Transverse colon (tissue), 4 donors: ENCODE measurements around the gene ATE1.

Source experiments
- EP300 ChIP-seq: sonication (generic); formaldehyde crosslinking; IDR thresholded peaks from one replicate; pipeline ENCODE4 v1.6.1; 2017; ENCODE audit warnings: antibody characterized with exemption, low read depth
- POLR2A ChIP-seq: fragments of 450-650 bp; IDR thresholded peaks from one replicate; pipeline ENCODE4 v1.6.1; 2016; ENCODE audit warnings: antibody characterized with exemption, mild to moderate bottlenecking, moderate library complexity
- POLR2AphosphoS5 ChIP-seq, 3 donors: sonication (generic); formaldehyde crosslinking; IDR thresholded peaks; one replicate each; pipeline ENCODE4 v1.6.1; 2016; ENCODE audit warnings: antibody characterized with exemption in 3 of 3
- TF ChIP-seq, protein P1 (sequence below), 5 experiments: fragments of 200-600 bp in 3 of 5; fragments of 450-650 bp in 2 of 5; sonication (generic) in 3 of 5; IDR thresholded peaks; 1 replicate in 2 of 5; 2 replicates in 3 of 5; pipeline ENCODE4 v1.5.1; 2016 to 2017; ENCODE audit warnings: antibody characterized with exemption in 5 of 5, inconsistent platforms in 3 of 5, mild to moderate bottlenecking in 2 of 5, moderate library complexity in 1 of 5

DNA sequence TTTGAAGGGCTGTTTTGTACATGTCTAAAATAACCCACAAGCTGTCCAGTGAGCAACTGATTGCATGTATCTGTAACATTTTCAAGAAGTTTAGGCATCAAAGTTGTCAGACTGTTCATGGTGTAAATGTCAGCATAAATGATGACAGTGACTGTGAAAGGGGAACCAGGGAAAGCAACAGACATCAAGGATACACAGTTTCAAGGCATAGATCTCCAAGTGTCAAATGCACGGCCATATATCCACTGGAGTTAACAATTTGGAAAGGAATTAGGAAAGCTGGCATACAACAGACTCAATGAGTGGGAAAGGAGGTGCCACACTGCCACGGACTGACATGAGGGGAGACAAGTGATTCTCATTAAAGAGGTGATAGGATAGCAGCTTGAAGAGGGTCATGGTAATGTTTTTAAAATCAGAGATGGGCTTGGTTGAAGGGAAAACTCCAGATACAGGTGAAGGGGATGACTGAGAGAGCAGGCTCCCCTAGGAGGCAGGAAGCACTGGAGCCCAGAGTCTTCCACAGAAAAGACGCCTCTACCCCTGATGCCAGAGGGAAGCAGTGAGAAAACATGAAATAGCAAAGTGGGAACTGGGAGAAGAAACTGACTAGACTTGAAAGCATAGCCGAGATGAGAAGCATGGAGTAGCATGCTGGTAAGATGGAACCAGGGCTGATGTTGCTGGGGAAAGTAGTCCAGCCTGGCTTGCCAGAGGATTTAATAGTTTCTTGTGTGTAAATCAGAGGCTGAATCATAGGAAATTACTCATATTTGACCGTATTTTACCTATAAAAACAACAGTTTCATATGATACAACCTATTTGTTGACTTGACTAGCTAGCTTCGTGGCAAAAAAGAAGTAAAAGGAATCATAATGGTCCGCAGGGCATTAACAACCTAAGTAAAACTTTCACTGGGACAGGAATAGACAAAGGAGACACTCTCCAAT lies 28.6 kb upstream of the ATE1 start:
- TF ChIP-seq POLR2A (no peak), POLR2AphosphoS5 (IDR thresholded peaks at IDR 0.05) (no peak), EP300 (no peak)
- TF ChIP-seq, protein P1, sequence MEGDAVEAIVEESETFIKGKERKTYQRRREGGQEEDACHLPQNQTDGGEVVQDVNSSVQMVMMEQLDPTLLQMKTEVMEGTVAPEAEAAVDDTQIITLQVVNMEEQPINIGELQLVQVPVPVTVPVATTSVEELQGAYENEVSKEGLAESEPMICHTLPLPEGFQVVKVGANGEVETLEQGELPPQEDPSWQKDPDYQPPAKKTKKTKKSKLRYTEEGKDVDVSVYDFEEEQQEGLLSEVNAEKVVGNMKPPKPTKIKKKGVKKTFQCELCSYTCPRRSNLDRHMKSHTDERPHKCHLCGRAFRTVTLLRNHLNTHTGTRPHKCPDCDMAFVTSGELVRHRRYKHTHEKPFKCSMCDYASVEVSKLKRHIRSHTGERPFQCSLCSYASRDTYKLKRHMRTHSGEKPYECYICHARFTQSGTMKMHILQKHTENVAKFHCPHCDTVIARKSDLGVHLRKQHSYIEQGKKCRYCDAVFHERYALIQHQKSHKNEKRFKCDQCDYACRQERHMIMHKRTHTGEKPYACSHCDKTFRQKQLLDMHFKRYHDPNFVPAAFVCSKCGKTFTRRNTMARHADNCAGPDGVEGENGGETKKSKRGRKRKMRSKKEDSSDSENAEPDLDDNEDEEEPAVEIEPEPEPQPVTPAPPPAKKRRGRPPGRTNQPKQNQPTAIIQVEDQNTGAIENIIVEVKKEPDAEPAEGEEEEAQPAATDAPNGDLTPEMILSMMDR (IDR thresholded peaks at IDR 0.05), result no peak
